ENCODE results near the gene CERK.

Gene CERK

GRCh38 chr22:46701262-46701661, 36.8 kb downstream of the CERK start:
- H3K4me2 ChIP-seq (ENCODE audit: low read length) = no peak overlapping the region
- peaks cover 7% of the 10 kb centered on the region for H4K20me1 ChIP-seq (ENCODE audit: insufficient read depth, low read length)
- H3K36me3 ChIP-seq (replicated peaks; ENCODE audit: low read depth, low read length) = peaks cover 65% of the 10 kb centered on the region
- no peak overlapping the region for H3K27ac ChIP-seq (ENCODE audit: low read length)
- H3K4me3 ChIP-seq (ENCODE audit: low read length) = no peak overlapping the region
- H2AFZ ChIP-seq (ENCODE audit: low read depth, low read length) = no peak overlapping the region
- no peak for TF ChIP-seq EZH2phosphoT487 (IDR thresholded peaks at IDR 0.05; ENCODE audit: low read depth)
- TF ChIP-seq, protein P1, sequence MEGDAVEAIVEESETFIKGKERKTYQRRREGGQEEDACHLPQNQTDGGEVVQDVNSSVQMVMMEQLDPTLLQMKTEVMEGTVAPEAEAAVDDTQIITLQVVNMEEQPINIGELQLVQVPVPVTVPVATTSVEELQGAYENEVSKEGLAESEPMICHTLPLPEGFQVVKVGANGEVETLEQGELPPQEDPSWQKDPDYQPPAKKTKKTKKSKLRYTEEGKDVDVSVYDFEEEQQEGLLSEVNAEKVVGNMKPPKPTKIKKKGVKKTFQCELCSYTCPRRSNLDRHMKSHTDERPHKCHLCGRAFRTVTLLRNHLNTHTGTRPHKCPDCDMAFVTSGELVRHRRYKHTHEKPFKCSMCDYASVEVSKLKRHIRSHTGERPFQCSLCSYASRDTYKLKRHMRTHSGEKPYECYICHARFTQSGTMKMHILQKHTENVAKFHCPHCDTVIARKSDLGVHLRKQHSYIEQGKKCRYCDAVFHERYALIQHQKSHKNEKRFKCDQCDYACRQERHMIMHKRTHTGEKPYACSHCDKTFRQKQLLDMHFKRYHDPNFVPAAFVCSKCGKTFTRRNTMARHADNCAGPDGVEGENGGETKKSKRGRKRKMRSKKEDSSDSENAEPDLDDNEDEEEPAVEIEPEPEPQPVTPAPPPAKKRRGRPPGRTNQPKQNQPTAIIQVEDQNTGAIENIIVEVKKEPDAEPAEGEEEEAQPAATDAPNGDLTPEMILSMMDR (IDR thresholded peaks at IDR 0.05; ENCODE audit: low read depth, low read length) = no peak
- no peaks in the 10 kb centered on the region for H3K9me3 ChIP-seq (ENCODE audit: insufficient read depth, low read length)
- H3K27me3 ChIP-seq (ENCODE audit: low read depth, low read length) = no peaks in the 10 kb centered on the region
- H3K4me1 ChIP-seq (ENCODE audit: low read length) = no peaks in the 10 kb centered on the region
- H3K79me2 ChIP-seq (ENCODE audit: low read length) = no peaks in the 10 kb centered on the region
- H3K9ac ChIP-seq (ENCODE audit: low read length) = no peak overlapping the region

DNA sequence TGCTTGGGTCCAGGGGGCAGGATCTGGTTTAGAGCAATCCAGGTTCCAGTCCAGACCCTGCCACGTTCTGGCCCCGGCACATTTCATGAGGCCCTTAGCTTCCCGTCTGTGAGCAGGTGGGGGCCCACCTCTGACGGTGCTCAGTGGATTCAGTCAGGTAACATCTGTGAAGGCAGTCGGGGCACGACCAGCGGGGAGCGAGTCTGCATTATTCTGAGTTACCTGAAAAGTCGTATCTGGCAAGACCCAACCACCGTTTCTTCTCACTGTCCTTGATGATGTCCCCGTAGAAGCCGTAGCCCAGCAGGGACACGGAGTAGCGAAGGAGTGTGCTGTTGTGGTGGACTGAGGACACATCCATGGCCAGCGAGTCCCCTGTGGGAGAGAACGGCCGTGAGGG, 39.0 kb downstream of the CERK start:
- Histone ChIP-seq H3K9ac (ENCODE audit: low read length) (no peak overlapping the region), H3K36me3 (replicated peaks; ENCODE audit: low read depth, low read length) (peaks cover 75% of the 10 kb centered on the region), H3K4me1 (ENCODE audit: low read length) (no peaks in the 10 kb centered on the region), H3K4me2 (ENCODE audit: low read length) (no peak overlapping the region), H2AFZ (ENCODE audit: low read depth, low read length) (no peak overlapping the region), H3K27me3 (ENCODE audit: low read depth, low read length) (no peaks in the 10 kb centered on the region), H3K79me2 (ENCODE audit: low read length) (no peaks in the 10 kb centered on the region), H3K9me3 (ENCODE audit: insufficient read depth, low read length) (no peaks in the 10 kb centered on the region), H3K4me3 (ENCODE audit: low read length) (no peak overlapping the region), H3K27ac (ENCODE audit: low read length) (no peak overlapping the region), H4K20me1 (ENCODE audit: insufficient read depth, low read length) (peaks cover 4% of the 10 kb centered on the region; the same call in 1 of the 2 replicates)
- TF ChIP-seq EZH2phosphoT487 (IDR thresholded peaks at IDR 0.05; ENCODE audit: low read depth) = no peak
- TF ChIP-seq, protein P1 (IDR thresholded peaks at IDR 0.05; ENCODE audit: low read depth, low read length) = no peak

DNA sequence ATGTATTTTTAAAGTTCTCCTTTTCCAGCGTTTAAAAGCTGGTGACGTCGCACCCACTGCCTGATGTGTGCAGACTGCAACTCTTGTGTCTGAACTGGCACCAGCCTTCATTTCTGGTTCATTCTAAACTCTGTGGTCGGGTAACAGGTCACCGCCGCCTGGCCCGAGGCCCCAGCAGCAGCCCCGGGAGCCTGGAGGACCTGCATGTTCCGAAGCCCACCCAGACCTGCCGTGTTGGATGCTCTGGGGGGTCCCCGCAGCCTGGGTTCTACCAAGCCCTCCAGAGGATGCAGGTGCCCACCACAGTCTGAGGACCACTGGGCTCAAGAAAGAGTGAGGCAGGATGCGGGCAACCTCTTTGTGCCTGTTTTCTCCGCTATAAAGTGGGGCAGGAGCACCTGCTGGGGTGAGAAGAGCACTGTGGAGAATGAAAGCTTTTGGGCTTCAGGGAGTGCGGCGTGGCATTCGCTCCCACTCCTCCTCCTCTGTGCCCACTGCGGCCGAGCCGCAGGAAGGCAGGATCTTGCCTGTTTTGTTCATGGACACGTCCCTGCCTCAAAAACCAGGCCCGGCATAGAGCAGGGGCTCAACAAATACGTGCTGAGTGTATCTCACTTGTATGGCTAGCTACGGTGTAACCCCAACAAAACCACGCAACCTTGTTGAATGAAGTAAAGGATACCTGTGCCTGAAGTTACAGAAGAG, 40.1 kb downstream of the CERK start:
- peaks cover 10% of the 10 kb centered on the region; the same call in 1 of the 2 replicates for H4K20me1 ChIP-seq (ENCODE audit: insufficient read depth, low read length)
- H3K79me2 ChIP-seq (ENCODE audit: low read length) = no peaks in the 10 kb centered on the region
- no peak overlapping the region for H3K27ac ChIP-seq (ENCODE audit: low read length)
- H3K4me2 ChIP-seq (ENCODE audit: low read length) = no peak overlapping the region
- no peak overlapping the region for H3K9ac ChIP-seq (ENCODE audit: low read length)
- H3K9me3 ChIP-seq (ENCODE audit: insufficient read depth, low read length) = no peaks in the 10 kb centered on the region
- no peak overlapping the region for H3K4me3 ChIP-seq (ENCODE audit: low read length)
- H3K27me3 ChIP-seq (ENCODE audit: low read depth, low read length) = no peaks in the 10 kb centered on the region
- TF ChIP-seq, protein P1 (IDR thresholded peaks at IDR 0.05; ENCODE audit: low read depth, low read length) = no peak
- TF ChIP-seq EZH2phosphoT487 (IDR thresholded peaks at IDR 0.05; ENCODE audit: low read depth) = no peak
- H2AFZ ChIP-seq (ENCODE audit: low read depth, low read length) = no peak overlapping the region
- H3K36me3 ChIP-seq (replicated peaks; ENCODE audit: low read depth, low read length) = peaks cover 70% of the 10 kb centered on the region
- H3K4me1 ChIP-seq (ENCODE audit: low read length) = no peaks in the 10 kb centered on the region

DNA sequence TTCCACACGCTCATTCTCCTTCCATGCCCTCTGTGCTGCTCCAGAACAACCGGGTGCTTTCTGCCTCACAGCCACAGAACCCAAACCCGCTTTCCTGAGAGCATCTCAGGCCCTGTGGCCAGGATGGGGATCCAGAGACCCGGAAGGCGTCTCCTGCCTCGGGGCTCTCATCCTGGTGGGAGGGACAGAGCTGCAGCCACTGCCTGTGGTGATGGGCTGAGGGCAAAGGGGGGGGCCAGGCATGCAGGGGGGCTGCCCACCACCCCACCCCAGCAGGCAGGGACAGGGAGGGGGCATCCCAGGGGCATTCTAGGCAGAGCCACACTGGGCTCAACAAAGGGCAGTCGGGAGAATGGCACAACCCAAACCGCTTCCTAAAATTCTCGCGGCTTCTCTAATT, 41.4 kb downstream of the CERK start:
- Histone ChIP-seq H3K27me3 (ENCODE audit: low read depth, low read length) (no peaks in the 10 kb centered on the region), H3K27ac (ENCODE audit: low read length) (no peak overlapping the region), H3K79me2 (ENCODE audit: low read length) (no peaks in the 10 kb centered on the region), H3K36me3 (replicated peaks; ENCODE audit: low read depth, low read length) (peaks cover 67% of the 10 kb centered on the region), H3K9ac (ENCODE audit: low read length) (no peak overlapping the region), H3K4me1 (ENCODE audit: low read length) (no peaks in the 10 kb centered on the region), H3K4me3 (ENCODE audit: low read length) (no peak overlapping the region), H2AFZ (ENCODE audit: low read depth, low read length) (no peak overlapping the region), H3K4me2 (ENCODE audit: low read length) (no peak overlapping the region), H3K9me3 (ENCODE audit: insufficient read depth, low read length) (no peaks in the 10 kb centered on the region), H4K20me1 (ENCODE audit: insufficient read depth, low read length) (peaks cover 7% of the 10 kb centered on the region; the same call in 1 of the 2 replicates)
- TF ChIP-seq, protein P1 (IDR thresholded peaks at IDR 0.05; ENCODE audit: low read depth, low read length) = no peak
- TF ChIP-seq EZH2phosphoT487 (IDR thresholded peaks at IDR 0.05; ENCODE audit: low read depth) = no peak

All from OCI-LY3 (cell line).